Measurements from ENCODE around the gene ZNF230.

Gene ZNF230

DNA sequence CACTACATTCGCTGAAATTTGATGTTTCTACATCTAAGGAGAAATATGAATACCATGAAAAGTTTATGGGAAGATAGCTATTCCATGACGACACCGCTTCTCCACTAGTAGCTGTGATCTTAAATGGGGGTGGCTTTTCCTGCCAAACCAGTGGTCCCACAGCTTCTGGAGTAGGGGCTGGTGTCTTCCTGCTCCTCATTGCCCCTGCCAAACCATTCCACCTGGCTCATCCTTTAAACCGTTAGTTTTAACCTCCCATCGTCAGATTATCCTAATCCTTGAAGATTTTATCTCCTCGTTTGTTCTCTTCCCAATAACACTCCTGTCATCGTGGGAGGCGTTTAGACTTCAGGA is 568 bp upstream of the ZNF230 start:
- Histone ChIP-seq H3K36me3 (replicated peaks) (no peaks in the 10 kb centered on the region), H3K27me3 (replicated peaks) (no peaks in the 10 kb centered on the region), H3K4me3 (ENCODE audit: low read depth, low read length) (peak overlapping the region; percentile 86), H3K27ac (peak overlapping the region; percentile 50)
- in situ Hi-C loops (cut with HindIII; ENCODE audit: low pct_ligation_motif_present, low sequenced_read_pairs), result no loop called here
- no peak for DNase-seq
- no peak for TF ChIP-seq CTCF (IDR thresholded peaks at IDR 0.05; ENCODE audit: low read depth, low read length, missing control alignments)

DNA sequence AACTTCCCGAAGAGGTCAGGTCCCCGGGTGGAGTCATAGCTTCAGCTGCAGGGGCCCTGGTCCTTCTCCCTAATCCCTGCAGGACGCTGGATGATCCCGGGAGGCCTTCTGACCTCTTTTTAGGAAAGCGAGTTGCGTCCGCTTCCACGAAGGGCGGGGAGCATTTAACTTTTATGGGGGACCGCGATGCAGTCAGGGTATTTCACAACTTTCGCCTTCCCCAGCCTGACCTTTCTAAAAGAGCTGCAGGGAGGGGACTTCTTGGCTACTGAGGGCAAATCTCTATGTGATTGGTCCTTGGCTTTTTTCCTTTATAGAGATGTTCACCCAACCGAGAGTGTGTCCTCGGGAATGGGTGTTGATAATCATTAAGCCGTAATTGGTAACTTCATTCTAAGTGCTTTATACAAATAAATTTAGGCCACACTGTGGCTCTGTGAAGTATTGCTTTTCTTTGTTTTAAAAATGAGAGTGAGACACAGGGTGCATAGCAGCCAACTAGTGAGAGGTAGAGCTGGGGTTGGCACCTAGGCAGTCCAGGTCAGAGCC is 778 bp downstream of the ZNF230 start:
- no peak overlapping the region for H3K27ac ChIP-seq
- in situ Hi-C loops (cut with HindIII; ENCODE audit: low pct_ligation_motif_present, low sequenced_read_pairs), result no loop called here
- peak overlapping the region; percentile 86 for H3K4me3 ChIP-seq (ENCODE audit: low read depth, low read length)
- H3K36me3 ChIP-seq (replicated peaks), result peaks cover 4% of the 10 kb centered on the region
- no peaks in the 10 kb centered on the region for H3K27me3 ChIP-seq (replicated peaks)
- DNase-seq, result no peak
- TF ChIP-seq CTCF (IDR thresholded peaks at IDR 0.05; ENCODE audit: low read depth, low read length, missing control alignments), result no peak

DNA sequence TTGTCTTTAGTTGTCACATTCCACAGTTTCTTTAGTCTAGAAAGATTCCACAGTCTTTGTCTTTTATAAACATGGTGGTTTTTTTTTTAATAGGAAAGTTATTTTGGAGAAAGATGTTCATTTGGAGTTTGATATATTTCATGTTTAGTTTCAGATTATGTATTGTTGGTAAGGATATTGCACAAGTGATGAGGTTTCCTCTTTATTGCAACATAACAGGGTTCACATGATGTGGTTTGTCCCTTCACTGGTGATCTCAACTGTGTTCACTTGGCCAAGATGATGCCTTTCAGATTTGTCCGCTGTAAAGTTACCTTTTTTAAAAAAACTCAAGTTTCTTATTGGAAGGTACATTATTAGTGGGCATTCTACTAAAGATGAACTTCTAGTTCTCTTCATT is 3.2 kb downstream of the ZNF230 start:
- Histone ChIP-seq H3K36me3 (replicated peaks) (peaks cover 26% of the 10 kb centered on the region), H3K27ac (no peak overlapping the region), H3K27me3 (replicated peaks) (no peaks in the 10 kb centered on the region), H3K4me3 (ENCODE audit: low read depth, low read length) (no peak overlapping the region)
- no peak for TF ChIP-seq CTCF (IDR thresholded peaks at IDR 0.05; ENCODE audit: low read depth, low read length, missing control alignments)
- DNase-seq, result no peak
- in situ Hi-C loops (cut with HindIII; ENCODE audit: low pct_ligation_motif_present, low sequenced_read_pairs), result no loop called here

DNA sequence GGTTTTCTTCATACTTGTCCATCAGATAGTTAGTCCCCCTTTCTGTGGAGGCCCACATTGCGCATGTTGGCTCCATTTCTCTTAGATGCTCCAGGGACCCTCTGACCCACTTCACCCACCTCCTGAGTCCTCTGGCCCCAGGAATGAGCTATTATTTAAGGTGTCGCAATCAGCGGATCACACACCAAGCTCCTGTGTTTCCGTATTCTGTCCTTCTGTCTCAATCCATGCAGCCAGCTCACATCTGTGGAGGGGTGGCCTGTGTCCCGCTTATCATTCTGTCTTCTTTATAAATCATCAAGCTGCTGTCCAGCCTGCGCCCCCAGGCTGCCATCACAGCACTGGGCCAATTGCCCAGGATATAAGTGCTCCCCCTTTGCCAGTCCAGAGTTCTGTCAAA is 4.7 kb downstream of the ZNF230 start:
- H3K27me3 ChIP-seq (replicated peaks), result no peaks in the 10 kb centered on the region
- no peak for DNase-seq
- no peak overlapping the region for H3K27ac ChIP-seq
- peaks cover 36% of the 10 kb centered on the region for H3K36me3 ChIP-seq (replicated peaks)
- TF ChIP-seq CTCF (IDR thresholded peaks at IDR 0.05; ENCODE audit: low read depth, low read length, missing control alignments), result no peak
- in situ Hi-C loops (cut with HindIII; ENCODE audit: low pct_ligation_motif_present, low sequenced_read_pairs), result no loop called here
- no peak overlapping the region for H3K4me3 ChIP-seq (ENCODE audit: low read depth, low read length)

GRCh38 chr19:44010468-44010867 is 7.7 kb downstream of the ZNF230 start:
- no peak overlapping the region for H3K4me3 ChIP-seq (ENCODE audit: low read depth, low read length)
- H3K36me3 ChIP-seq (replicated peaks), result peaks cover 36% of the 10 kb centered on the region
- DNase-seq, result no peak
- no peaks in the 10 kb centered on the region for H3K27me3 ChIP-seq (replicated peaks)
- TF ChIP-seq CTCF (IDR thresholded peaks at IDR 0.05; ENCODE audit: low read depth, low read length, missing control alignments), result no peak
- in situ Hi-C loops (cut with HindIII; ENCODE audit: low pct_ligation_motif_present, low sequenced_read_pairs), result no loop called here
- H3K27ac ChIP-seq, result no peak overlapping the region

GRCh38 chr19:44019498-44019897 is 16.7 kb downstream of the ZNF230 start:
- DNase-seq, result no peak
- no peak for TF ChIP-seq CTCF (IDR thresholded peaks at IDR 0.05; ENCODE audit: low read depth, low read length, missing control alignments)
- Histone ChIP-seq H3K27ac (no peak overlapping the region), H3K27me3 (replicated peaks) (no peaks in the 10 kb centered on the region), H3K4me3 (ENCODE audit: low read depth, low read length) (no peak overlapping the region), H3K36me3 (replicated peaks) (no peaks in the 10 kb centered on the region)
- in situ Hi-C loops (cut with HindIII; ENCODE audit: low pct_ligation_motif_present, low sequenced_read_pairs), result no loop called here
